Lower lobe of right lung (tissue), 2 donors: ENCODE data around the gene MED8. TPM values are rescaled to one million over a fixed set of nuclear protein-coding genes. Genes with fewer than 3 reads are reported as not detected.
A peak's percentile ranks its signal among the peaks of the same experiment; 100 is the strongest.

Experiments used
- ATAC-seq, 2 donors: fragments of 200-7000 bp; cut with Tn5 transposase; one replicate each; pipeline ENCODE4 v1.9.1; 2020 to 2022; ENCODE audit warnings: mild to moderate bottlenecking in 2 of 2, moderate library complexity in 2 of 2
- DNase-seq: peaks from one replicate; pipeline ENCODE4 v3.0.0-alpha.2; 2020
- H3K27ac ChIP-seq: fragments of 200-600 bp; one replicate; pipeline ENCODE4 v1.8.0; 2022
- H3K27me3 ChIP-seq: fragments of 200-600 bp; one replicate; pipeline ENCODE4 v1.8.0; 2022; ENCODE audit warnings: low read depth
- H3K36me3 ChIP-seq: fragments of 200-600 bp; one replicate; pipeline ENCODE4 v1.8.0; 2022; ENCODE audit warnings: mild to moderate bottlenecking
- H3K4me1 ChIP-seq: fragments of 200-600 bp; one replicate; pipeline ENCODE4 v1.8.0; 2022
- H3K4me3 ChIP-seq: fragments of 200-600 bp; one replicate; pipeline ENCODE4 v1.8.0; 2022; ENCODE audit warnings: mild to moderate bottlenecking
- H3K9me3 ChIP-seq: fragments of 200-600 bp; one replicate; pipeline ENCODE4 v1.8.0; 2022
- CTCF ChIP-seq: fragments of 200-600 bp; IDR thresholded peaks from one replicate; pipeline ENCODE4 v1.8.0; 2022; ENCODE audit warnings: antibody characterized with exemption, mild to moderate bottlenecking
- intact Hi-C: fragments of 100-400 bp; cut with DNase I; formaldehyde crosslinking; loops from one replicate; pipeline ENCODE4 v1.11.0; 2022
- total RNA-seq: library from RNA; stranded (reverse); fragmentation: NEBNext Ultra II Directional; extraction: Animal tissue kit (Norgen Biotek cat#: 25700); gene quantifications from one replicate; pipeline ENCODE4 v1.2.1, GENCODE V29; 2021
- donor health status: DM: no; HTN: yes; CAD: no; lungs with severe emphysema.

MED8 gene
- total RNA-seq, 1 donor from 2014 or later, result 35.4 TPM

DNA sequence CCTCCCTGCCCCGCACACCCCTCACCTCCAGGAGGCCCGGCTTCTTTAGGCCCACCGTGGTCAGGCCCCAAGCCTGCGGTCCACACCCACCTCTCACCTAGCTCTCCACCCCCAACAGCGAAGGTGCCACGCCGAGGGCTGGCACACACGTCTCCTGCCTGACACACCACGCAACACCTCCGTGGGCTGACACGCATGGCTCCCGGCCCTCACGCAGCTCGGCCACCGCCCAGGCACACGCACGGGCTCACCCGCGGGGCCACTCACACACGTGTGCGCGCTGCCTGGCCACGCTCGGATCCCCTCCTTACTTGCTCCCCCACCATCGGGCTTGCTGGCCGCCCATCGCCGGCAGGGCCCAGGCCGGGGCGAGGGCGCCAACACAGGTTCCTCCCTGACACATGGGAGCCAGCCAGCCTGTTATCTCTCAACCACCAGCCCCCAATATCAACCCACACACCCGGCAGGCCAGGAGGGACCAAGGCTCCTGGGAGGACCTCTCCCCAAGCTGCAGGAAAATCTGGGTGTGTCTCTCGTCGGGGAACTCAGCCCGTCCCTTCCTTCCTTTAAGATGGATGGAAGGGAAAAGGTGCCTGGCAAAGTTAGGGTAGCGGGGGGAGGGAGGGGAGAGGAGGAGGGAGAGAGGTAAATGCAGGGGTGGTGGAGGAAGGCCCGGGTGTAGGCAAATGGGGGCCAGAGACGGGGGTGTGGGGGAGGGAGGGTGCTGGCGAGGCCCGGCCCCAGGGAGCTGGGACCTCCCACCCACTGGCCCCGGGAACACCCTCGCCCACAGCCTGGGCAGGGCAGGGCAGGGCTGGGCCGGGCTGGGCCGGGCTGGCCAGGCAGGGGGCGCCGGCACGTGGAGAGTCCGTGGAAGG is 22.3 kb downstream of the MED8 start:
- Histone ChIP-seq H3K27ac (peak overlapping the region; percentile 95), H3K4me3 (peak overlapping the region; percentile 87), H3K9me3 (no peaks in the 10 kb centered on the region), H3K27me3 (no peaks in the 10 kb centered on the region), H3K4me1 (peaks cover 35% of the 10 kb centered on the region), H3K36me3 (peaks cover 33% of the 10 kb centered on the region)
- TF ChIP-seq CTCF, result peak; percentile 8
- peak; percentile 83 to 89 for ATAC-seq
- peak; percentile 58 for DNase-seq
- intact Hi-C loops, result no loop called here

DNA sequence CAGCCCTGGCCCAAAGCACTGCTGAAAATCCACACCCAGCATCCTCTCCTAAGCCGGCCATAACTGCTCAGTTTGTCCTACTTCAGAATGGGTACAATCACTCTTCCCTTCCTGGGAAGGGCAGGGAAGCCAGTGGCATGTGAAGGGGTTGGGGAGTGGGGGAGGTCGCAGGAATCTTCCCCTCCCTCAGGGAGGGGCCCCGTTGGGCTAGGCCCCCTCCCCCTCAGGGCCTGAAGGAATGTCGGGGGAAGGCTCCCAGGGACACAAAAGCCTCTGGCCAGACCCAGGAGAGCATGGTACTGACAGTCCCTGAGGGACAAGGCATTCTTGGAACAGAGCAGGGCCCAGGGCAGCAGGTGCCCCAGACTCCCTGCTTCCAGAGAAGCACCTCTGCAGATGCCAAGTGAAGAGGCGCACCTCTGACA is 23.0 kb downstream of the MED8 start:
- Histone ChIP-seq H3K9me3 (no peaks in the 10 kb centered on the region), H3K36me3 (peaks cover 40% of the 10 kb centered on the region), H3K27me3 (no peaks in the 10 kb centered on the region), H3K27ac (peak overlapping the region; percentile 95), H3K4me1 (peaks cover 35% of the 10 kb centered on the region), H3K4me3 (peak overlapping the region; percentile 87)
- DNase-seq (no peak), ATAC-seq (peak in 1 of 2 donors; percentile 1)
- no peak for TF ChIP-seq CTCF
- intact Hi-C loops, result no loop called here

DNA sequence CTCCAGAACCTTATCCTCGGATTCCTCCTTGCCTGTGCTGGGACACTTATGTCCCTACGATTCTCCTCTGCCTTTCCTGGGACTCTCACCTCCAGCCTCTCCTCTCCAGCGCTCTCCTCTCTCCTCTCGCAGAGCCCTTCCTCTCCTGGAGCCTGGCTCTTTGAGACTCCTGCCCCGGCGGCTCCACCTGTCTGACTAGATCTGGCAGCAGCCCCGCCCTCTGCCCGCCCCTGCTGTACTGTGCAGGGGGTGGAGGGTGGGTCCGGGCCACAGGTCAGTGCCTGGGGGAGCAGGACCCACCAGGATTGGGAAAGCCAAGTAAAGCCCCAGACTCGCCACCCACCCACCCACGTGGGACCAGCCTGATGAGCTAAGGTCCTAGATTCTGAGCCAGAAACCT is 23.4 kb downstream of the MED8 start:
- peaks cover 44% of the 10 kb centered on the region for H3K36me3 ChIP-seq
- H3K4me3 ChIP-seq, result peak overlapping the region; percentile 87
- H3K27me3 ChIP-seq, result no peaks in the 10 kb centered on the region
- intact Hi-C loops, result no loop called here
- DNase-seq, result peak; percentile 72
- no peaks in the 10 kb centered on the region for H3K9me3 ChIP-seq
- ATAC-seq, result peak; percentile 12 to 43
- peak overlapping the region; percentile 95 for H3K27ac ChIP-seq
- no peak for TF ChIP-seq CTCF
- peaks cover 35% of the 10 kb centered on the region for H3K4me1 ChIP-seq

DNA sequence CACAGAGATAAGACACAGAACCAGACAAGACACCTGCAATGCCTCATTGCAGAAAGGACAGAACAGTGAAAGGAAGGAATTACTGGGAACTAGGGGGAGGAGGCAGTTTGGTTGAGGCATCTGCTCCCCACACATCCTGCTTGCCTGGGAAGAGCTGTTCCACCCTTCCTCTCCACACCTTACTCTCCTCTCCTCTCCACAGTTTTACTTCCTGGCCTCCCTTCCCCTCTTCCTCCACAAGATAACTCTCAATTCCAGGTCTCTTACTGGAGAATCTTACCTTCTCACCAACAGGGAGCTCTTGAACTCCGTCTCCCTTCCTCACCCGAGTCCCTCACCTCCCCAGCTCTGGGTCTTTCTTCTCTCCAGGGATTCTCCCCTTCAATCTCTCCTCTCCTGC is 23.9 kb downstream of the MED8 start:
- TF ChIP-seq CTCF, result no peak
- ATAC-seq (no peak), DNase-seq (no peak)
- Histone ChIP-seq H3K27ac (peak overlapping the region; percentile 95), H3K36me3 (peaks cover 49% of the 10 kb centered on the region), H3K27me3 (no peaks in the 10 kb centered on the region), H3K4me3 (peak overlapping the region; percentile 87), H3K9me3 (no peaks in the 10 kb centered on the region), H3K4me1 (peaks cover 35% of the 10 kb centered on the region)
- intact Hi-C loops, result no loop called here

DNA sequence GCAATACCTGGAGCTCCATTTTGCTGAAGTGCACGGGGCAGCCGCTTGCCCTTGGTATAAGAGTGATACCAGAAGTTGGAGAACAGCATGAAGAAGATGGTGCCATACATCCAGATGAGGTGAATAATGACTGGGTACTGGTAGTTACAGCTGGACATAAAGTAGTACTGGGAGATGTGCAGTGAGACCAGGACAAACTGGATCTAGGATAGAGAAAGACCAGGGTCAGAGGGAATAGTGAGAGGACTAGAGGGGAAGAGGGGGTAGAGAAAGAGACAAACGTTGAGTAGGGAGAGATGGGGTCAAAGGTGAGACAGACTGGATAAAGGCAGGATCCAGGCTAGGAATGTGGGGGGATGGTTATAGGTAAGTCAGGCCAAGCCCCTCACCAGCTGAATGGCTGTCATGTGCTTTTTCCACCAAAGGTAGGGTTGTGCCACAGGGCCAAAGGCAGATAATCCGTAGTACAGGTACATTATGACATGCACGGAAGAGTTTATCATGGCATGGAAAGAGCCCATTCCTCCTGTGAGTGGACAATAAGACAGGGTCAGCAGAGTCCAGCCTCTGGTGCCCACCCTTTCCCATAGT is 25.6 kb downstream of the MED8 start:
- Histone ChIP-seq H3K4me3 (no peak overlapping the region), H3K36me3 (peaks cover 51% of the 10 kb centered on the region), H3K27ac (no peak overlapping the region), H3K4me1 (peaks cover 27% of the 10 kb centered on the region), H3K27me3 (no peaks in the 10 kb centered on the region), H3K9me3 (no peaks in the 10 kb centered on the region)
- intact Hi-C loops, result no loop called here
- ATAC-seq (no peak), DNase-seq (no peak)
- no peak for TF ChIP-seq CTCF
